H1 (cell line): ENCODE measurements around the gene FEZF1. TPM values are rescaled to one million over a fixed set of nuclear protein-coding genes. Genes with fewer than 3 reads are reported as not detected.

Source experiments
- CTBP2 ChIP-seq: IDR thresholded peaks from 2 replicates; pipeline ENCODE4 v1.7.0; 2011; ENCODE audit warnings: borderline replicate concordance, mild to moderate bottlenecking, moderate library complexity, mixed read lengths, low read length; ENCODE audit not compliant: insufficient read depth, insufficient read length
- EGR1 ChIP-seq: IDR thresholded peaks from 2 replicates; pipeline ENCODE4 v1.6.1; 2011; ENCODE audit warnings: low read depth, low read length, borderline replicate concordance
- HDAC2 ChIP-seq, 2 experiments: fragments of 300-600 bp in 1 of 2; sonication (generic) in 1 of 2; IDR thresholded peaks; 2 replicates each; pipeline ENCODE4 v1.6.1; 2011 to 2012; ENCODE audit warnings: low read depth in 2 of 2, low read length in 2 of 2, mild to moderate bottlenecking in 2 of 2, moderate library complexity in 2 of 2, borderline replicate concordance in 1 of 2, inconsistent platforms in 1 of 2
- polyA plus RNA-seq, 7 experiments: library from polyadenylated mRNA; depleted of rRNA in 3 of 7; stranded (reverse) in 5 of 7; unstranded in 2 of 7; fragments of >200 nt in 5 of 7; fragments of 200-250 nt in 2 of 7; gene quantifications; 1 replicate in 5 of 7; 2 replicates in 1 of 7; 4 replicates in 1 of 7; pipeline versions ENCODE4 v1.2.1 to v1.2.3, GENCODE V29; 2011 to 2013; ENCODE audit warnings: missing spikeins in 2 of 7, mixed read lengths in 2 of 7
- total RNA-seq: library from RNA; stranded (reverse); fragmentation: NEBNext Ultra II Directional; extraction: Animal tissue kit (Norgen Biotek cat#: 25700); gene quantifications from 2 replicates; pipeline ENCODE4 v1.2.1, GENCODE V29; 2021
- TF ChIP-seq, protein P1 (sequence below): fragments of 300-600 bp; sonication (generic); IDR thresholded peaks from 2 replicates; pipeline ENCODE4 v1.7.1; 2012; ENCODE audit warnings: low read length, moderate library complexity, mild to moderate bottlenecking, inconsistent platforms; ENCODE audit not compliant: insufficient replicate concordance
- TF ChIP-seq, protein P2 (sequence below): IDR thresholded peaks from 2 replicates; pipeline ENCODE4 v1.6.1; 2011; ENCODE audit warnings: low read depth, mild to moderate bottlenecking, low read length; ENCODE audit not compliant: insufficient read depth

Gene FEZF1
- total and polyA plus RNA-seq, 2 of the 8 experiments (the other 6 are each of a cell fraction or from before 2014, with no cell fraction given) = 10.6 to 15.7 TPM

DNA sequence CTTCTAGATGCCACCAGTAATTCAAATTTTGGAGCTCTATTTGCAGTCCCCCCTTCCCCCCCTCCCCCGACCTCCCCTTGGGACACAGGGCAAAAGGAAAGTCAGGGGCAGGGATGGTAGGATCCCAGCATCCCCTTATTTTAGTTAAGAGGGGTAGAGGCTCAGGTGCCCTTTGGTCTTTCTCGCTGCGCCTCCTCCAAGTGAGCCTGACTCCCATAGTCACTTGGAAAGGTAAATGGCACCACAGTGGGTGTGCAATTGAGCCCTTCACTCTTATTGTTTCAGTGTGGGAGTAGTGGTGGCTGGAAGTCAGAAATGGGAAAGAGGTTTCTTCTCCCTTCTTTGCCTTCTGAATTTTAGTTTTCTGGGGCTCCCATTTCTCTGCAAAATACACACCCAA, 8.2 kb upstream of the FEZF1 start (continued):
- TF ChIP-seq, protein P1, sequence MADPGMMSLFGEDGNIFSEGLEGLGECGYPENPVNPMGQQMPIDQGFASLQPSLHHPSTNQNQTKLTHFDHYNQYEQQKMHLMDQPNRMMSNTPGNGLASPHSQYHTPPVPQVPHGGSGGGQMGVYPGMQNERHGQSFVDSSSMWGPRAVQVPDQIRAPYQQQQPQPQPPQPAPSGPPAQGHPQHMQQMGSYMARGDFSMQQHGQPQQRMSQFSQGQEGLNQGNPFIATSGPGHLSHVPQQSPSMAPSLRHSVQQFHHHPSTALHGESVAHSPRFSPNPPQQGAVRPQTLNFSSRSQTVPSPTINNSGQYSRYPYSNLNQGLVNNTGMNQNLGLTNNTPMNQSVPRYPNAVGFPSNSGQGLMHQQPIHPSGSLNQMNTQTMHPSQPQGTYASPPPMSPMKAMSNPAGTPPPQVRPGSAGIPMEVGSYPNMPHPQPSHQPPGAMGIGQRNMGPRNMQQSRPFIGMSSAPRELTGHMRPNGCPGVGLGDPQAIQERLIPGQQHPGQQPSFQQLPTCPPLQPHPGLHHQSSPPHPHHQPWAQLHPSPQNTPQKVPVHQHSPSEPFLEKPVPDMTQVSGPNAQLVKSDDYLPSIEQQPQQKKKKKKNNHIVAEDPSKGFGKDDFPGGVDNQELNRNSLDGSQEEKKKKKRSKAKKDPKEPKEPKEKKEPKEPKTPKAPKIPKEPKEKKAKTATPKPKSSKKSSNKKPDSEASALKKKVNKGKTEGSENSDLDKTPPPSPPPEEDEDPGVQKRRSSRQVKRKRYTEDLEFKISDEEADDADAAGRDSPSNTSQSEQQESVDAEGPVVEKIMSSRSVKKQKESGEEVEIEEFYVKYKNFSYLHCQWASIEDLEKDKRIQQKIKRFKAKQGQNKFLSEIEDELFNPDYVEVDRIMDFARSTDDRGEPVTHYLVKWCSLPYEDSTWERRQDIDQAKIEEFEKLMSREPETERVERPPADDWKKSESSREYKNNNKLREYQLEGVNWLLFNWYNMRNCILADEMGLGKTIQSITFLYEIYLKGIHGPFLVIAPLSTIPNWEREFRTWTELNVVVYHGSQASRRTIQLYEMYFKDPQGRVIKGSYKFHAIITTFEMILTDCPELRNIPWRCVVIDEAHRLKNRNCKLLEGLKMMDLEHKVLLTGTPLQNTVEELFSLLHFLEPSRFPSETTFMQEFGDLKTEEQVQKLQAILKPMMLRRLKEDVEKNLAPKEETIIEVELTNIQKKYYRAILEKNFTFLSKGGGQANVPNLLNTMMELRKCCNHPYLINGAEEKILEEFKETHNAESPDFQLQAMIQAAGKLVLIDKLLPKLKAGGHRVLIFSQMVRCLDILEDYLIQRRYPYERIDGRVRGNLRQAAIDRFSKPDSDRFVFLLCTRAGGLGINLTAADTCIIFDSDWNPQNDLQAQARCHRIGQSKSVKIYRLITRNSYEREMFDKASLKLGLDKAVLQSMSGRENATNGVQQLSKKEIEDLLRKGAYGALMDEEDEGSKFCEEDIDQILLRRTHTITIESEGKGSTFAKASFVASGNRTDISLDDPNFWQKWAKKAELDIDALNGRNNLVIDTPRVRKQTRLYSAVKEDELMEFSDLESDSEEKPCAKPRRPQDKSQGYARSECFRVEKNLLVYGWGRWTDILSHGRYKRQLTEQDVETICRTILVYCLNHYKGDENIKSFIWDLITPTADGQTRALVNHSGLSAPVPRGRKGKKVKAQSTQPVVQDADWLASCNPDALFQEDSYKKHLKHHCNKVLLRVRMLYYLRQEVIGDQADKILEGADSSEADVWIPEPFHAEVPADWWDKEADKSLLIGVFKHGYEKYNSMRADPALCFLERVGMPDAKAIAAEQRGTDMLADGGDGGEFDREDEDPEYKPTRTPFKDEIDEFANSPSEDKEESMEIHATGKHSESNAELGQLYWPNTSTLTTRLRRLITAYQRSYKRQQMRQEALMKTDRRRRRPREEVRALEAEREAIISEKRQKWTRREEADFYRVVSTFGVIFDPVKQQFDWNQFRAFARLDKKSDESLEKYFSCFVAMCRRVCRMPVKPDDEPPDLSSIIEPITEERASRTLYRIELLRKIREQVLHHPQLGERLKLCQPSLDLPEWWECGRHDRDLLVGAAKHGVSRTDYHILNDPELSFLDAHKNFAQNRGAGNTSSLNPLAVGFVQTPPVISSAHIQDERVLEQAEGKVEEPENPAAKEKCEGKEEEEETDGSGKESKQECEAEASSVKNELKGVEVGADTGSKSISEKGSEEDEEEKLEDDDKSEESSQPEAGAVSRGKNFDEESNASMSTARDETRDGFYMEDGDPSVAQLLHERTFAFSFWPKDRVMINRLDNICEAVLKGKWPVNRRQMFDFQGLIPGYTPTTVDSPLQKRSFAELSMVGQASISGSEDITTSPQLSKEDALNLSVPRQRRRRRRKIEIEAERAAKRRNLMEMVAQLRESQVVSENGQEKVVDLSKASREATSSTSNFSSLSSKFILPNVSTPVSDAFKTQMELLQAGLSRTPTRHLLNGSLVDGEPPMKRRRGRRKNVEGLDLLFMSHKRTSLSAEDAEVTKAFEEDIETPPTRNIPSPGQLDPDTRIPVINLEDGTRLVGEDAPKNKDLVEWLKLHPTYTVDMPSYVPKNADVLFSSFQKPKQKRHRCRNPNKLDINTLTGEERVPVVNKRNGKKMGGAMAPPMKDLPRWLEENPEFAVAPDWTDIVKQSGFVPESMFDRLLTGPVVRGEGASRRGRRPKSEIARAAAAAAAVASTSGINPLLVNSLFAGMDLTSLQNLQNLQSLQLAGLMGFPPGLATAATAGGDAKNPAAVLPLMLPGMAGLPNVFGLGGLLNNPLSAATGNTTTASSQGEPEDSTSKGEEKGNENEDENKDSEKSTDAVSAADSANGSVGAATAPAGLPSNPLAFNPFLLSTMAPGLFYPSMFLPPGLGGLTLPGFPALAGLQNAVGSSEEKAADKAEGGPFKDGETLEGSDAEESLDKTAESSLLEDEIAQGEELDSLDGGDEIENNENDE = no peak
- TF ChIP-seq, protein P2, sequence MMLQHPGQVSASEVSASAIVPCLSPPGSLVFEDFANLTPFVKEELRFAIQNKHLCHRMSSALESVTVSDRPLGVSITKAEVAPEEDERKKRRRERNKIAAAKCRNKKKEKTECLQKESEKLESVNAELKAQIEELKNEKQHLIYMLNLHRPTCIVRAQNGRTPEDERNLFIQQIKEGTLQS = no peak
- TF ChIP-seq HDAC2 (IDR thresholded peaks at IDR 0.05; ENCODE audit: borderline replicate concordance in 1 of 2, low read depth in 2 of 2, low read length in 2 of 2) (no peak), CTBP2 (no peak), EGR1 (no peak)
